NK-92 treated with Interleukin-12 subunit alpha and Interleukin-12 subunit beta, amount 100 ng/mL, for 24 hours (cell line): ENCODE measurements around the gene CHN2.
"Not testable (repeated sequence)": the region's sequence is repeated elsewhere in the genome, so short reads cannot be mapped to it uniquely, and the experiment has no call there.

Experiments
- DNase-seq: peaks from one replicate; lab custom pipeline; 2025; lab: John Stamatoyannopoulos, UW

The CHN2 gene

DNA sequence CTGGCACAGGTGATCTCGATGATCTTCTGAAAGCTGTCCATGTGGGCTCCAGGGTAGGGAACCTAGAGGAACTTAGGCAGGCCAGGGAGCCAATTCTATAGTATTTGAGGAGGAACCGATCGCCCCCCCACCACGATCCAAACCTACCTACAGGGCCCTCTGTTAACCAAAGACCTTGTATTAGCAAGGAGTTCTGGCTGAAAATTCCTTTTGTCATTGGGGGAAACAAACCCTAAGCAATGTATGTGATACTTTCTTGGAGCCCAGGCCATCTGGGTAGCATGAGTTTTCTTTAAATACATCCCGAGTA lies 62.1 kb downstream of the CHN2 start:
- DNase-seq = no peak

DNA sequence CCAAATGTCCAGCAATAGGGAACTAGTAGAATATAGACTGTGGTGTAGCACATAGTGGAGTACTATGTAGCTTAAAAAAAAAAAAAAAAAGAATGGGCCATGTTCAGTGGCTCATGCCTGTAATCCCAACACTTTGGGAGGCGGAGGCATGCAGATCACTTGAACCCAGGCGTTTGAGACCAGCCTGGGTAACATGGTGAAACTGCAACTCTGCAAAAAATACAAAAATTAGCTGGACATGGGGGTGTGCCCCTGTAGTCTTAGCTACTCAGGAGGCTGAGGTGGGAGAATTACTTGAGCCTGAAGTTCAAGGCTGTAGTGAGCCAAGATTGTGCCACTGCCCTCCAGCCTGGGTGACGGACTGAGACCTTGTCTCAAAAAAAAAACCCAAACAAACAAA lies 64.4 kb downstream of the CHN2 start:
- no peak for DNase-seq

DNA sequence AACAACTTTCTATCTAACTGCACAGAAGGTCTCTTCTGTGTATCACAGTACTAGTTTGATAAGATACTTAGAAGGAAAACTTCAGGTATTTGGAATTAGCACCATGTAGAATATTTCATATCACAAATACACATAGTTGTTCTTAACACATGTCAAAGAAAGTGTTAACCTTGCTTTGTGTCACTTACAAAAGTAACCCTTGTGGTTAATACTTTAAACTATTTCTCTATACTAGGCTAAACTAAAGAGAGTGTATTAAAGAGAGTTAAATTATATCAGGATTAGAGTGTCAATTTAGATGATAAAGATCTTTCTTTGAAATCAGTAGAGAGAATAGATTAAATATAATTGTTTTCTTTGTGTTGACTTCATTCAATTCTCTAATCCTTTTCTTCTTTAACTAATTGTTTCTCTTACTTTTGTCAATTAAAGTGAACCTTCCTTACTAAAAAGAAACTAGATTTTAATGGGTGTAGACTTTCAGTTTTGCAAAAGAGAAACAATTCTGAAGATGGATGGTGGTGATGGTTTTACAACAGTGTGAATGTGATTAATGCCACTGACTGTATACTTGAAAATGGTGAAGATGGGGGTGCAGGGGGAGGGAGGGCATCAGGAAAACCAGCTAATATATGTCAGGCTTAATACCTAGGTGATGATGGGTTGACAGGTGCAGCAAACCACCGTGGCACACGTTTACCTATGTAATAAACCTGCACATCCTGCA lies 67.8 kb downstream of the CHN2 start:
- no peak for DNase-seq

DNA sequence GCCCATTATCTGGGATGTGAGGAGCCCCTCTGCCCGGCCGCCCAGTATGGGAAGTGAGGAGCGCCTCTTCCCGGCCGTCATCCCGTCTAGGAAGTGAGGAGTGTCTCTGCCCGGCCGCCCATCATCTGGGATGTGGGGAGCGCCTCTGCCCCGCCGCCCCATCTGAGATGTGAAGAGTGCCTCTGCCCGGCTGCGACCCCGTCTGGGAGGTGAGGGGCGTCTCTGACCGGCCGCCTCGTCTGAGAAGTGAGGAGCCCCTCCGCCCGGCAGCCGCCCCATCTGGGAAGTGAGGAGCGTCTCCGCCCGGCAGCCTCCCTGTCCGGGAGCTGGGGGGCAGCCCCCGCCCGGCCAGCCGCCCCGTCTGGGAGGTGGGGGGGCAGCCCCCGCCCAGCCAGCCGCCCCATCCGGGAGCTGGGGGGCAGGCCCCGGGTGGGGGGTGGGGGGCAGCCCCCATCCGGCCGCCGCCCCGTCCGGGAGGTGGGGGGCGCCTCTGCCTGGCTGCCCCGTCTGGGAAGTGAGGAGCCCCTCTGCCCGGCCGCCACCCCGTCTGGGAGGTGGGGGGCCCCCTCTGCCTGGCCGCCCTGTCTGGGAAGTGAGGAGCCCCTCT lies 69.1 kb downstream of the CHN2 start:
- DNase-seq = not testable (repeated sequence)

DNA sequence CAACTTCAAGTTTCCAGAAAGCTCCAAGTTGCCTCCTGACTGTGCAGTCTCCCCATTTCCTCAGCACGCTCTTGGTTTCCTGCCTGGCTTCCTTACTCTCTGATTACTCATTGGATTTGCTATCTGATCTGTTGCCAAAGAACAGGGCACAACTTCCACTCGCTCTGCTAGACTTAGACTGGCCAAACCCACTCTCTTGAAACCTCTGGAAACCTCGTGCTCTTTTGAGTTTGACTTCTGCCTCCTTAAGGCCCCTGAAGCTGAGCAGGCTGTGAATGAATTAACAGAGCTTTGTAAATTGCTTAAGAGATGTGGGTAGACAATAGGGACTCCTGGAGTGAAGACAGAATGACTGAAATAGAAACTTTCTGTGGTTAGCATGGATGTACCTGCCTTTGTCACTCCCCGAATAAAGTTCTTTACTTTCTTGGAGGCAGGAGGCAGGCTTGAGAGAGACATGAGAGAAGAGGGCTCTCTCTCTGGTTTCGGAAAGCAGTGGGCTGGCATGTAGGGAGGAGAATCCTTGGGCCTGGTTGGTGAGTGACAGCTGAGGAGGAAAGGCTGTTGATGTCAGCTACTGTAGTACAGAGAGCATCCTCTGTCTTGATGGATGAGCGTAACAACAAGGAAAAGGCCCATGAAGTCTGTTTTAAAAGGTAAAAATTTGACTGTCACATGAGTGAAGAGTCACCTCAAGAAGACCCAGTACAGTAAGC lies 70.8 kb downstream of the CHN2 start:
- DNase-seq = no peak

DNA sequence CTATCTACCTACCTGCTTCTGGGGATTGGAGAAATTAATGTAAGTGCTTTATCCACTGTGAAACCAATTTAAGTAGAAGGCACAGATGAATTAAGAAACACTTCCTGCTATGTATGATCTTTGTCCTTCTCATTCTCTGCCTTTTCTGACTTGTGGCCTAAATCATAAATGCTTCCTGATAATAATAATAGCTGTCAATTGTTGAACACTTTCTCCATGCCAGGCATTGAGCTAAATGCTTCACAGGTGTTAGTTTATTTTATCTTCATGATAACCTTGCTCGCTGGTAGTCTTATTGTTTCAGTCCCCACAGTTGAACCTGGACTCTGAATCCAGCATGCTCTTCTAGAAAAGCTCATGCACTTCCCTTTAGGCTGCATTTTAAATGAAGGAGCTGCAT lies 75.4 kb downstream of the CHN2 start:
- no peak for DNase-seq

DNA sequence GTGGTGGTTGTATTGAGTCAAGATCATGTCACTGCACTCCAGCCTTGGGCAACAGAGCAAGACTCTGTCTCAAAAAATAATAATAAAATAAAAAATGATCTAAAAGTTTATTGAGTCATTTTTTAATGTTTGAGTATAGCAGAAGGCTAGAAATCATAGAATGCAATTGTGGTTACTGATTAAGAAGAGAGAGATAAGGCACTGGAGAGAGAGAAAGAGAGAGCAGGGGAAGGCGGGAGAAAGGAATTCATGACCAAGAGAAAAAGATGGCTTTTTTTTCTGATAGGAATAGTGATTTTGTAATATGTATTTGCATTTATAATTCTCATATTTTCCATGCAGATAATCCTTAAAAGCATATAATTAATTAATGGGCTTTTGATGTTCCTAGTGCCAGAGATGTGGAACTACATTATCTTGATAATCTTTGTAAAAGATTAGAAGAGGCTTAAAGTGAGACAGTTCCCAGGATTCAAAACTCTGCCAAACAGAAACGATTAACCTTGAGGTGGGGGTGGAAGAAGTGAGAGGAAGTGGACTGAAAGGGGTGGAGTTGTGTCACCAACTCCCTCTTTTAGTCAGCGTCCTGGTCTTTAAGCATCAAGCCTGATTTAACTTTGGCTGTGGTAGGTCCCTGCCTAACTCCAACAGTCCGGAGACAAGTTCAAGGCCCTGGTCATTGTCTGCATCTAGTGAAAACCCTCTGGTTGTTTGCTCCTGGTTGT lies 76.2 kb downstream of the CHN2 start:
- DNase-seq = no peak

DNA sequence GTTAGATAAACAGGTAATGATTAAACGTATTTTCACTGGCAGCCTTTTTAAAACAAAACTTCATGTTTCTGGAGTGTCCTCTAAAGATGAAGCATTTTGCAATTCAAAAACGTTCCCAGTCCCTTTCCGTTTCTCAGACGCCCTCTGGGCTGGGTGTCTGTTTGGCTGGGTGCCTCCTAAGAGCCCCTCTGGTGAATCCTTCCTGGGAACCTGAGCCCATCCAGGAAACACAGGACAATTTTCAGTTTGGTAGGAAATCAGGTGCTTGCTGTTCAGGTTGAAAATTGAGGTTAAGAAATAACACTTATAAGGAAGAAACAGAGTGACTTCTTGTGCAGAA lies 76.7 kb downstream of the CHN2 start:
- no peak for DNase-seq

DNA sequence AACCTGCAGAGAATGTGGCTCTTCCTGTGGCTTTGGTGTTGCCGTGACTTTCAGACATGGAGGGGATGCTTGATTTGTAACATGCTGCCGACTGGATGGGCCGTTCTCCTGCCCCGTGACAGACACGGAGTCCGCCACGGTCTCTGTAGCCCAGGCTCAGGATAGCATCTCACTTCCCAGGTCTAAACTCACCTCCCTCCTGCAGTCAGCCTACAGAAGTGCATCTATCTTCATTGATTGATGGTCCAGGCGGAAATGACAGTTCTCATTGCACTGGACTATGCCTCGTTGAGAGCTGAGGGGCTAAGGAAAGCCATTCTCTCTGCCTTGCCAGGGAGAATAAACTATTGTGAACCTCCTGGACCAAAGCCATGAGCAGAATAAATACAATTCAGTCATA lies 77.5 kb downstream of the CHN2 start:
- no peak for DNase-seq

DNA sequence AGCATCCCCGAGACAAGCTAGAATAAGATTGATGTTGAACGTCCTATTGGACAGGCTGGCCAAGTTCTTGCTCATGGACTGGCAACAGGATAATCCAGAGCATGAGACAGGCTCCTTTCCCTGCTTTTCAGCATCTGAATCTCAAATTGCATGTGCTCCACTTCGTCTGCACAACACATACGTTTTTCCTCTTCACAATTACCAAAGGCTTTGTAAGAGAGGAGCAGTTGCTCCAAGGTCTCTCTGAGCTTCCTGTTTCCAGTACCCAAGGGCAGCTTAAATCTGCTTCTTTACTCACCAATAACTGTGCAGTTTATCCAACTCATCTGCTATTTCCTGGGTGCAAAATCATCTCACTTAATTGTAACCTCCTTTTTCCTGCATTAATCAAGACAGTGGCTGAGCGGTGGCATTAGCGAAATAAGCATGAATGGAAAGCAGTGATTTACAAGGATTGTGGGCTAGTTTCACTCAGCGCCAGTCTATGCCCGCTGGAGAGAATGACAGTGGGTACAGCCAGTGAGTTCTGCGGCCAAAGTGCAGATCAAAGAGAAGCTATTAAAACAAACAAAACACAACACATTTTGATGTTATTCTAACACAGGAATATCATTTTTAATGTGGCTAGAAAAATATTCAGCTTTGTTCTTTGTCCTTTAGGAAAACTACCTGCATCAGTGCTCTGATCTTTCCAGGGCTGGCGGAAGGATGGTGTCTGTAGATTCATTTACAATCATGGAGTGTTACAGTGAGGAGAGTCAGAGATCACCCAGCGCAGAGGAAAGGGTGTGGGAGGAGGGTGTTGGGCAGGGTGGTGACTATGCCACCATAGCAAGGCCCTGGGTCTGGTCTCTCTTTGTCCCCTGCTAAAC lies 79.8 kb downstream of the CHN2 start:
- DNase-seq = no peak

DNA sequence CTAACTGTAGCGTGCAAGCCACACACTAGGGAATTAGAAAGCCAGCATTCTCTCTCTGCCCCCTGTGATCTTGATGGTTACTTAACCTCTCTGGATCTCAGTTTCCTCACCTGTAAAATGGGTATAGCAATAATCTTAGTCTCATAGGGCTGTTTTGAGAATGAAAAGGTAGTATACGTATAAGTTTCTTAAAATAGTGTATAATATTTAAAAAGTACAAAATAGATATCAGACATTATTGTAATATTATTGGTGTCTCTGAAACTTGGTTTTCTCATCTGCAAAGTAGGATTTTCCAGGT lies 80.4 kb downstream of the CHN2 start:
- DNase-seq = no peak

DNA sequence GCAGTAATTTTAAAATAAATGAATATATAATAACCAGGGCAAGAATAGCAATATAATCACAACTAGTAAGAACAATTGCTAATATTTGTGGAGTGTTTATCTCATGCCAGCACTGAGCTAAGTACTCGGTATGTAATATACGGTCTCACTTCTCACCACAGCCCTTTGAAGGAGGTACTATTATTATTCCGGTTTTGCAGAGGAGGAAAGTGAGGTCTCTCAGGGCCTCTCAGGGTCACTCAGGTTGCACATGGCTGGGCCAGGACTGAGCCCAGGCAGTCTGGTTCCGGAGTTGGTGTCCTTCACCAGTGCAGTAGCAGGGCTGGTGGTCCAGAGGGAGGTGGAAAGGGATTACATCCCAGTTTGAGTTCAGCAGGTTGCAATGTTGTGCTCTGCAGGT lies 80.9 kb downstream of the CHN2 start:
- DNase-seq = no peak

DNA sequence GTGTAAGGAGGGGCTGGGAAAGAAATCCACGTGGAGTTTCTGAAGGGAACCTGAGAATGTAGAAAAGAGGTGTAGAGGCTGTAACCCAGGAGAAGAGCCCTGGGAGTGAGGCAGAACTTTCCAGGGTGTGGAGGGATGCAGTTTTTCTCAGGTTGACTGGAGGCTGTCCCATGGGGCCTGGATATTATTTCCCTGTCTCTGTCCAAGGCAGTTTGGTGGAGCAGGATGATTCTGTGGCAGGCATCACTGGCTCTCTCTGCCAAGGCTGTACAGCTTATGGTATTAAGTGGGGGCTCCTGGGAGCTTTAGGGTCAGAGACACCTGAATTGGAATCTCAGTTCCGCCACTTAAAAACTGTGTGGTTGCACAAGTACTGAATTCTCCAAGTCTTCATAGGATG lies 81.6 kb downstream of the CHN2 start:
- no peak for DNase-seq

DNA sequence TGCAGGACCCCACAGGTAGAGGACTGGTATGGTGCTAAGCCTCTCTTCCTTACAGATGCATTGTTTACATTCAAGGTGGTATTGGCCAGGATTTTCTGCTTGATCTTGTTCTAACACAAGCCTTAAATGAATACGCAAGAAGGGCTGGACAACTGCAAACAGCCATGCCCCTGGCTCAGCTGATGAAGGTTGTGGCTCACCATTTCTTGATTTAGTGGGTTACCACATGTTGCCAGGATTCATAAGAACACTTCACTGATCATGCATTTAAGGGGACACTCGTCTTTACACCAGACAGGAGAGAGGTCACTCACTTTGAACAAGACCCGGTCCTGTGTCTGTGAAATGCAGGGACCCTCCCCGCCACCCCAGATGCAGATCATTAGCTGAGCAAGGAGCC lies 82.2 kb downstream of the CHN2 start:
- no peak for DNase-seq

DNA sequence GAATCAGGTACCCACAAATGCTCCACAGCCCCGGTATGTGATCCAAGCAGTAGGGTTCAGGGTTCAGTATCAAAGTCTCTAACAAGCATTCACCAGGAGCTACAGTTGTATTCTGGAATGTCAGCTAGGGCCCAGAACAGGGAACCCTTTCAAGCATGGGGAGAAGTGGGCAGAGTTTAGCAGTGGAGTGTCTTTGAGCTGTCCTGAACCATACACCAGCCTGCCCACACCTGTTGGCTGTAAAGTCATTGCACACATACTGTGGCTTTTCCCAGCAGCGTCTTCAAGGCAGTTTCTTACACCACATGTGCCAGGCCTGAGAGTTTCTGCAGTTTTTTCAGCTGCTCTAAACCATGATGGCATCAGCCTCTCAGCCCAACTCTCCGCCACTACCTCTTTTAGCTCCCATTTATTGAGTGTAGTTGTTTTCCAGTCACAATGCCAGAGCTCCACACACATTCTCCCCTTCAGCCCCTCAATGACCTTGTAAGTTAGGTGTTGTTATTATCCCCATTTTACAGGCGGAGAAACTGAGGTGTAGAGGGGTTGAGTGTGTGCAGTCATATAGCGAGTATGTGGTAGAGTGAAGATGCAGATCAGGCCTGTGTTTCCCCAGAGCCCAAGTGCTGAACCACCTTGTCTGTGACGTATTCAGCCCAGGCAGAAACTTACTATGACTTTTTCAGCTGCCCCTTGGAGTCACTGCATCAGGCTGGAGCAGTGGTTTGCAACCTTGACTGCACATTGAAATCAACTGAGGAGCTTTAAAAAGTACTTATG lies 83.1 kb downstream of the CHN2 start:
- DNase-seq = no peak

DNA sequence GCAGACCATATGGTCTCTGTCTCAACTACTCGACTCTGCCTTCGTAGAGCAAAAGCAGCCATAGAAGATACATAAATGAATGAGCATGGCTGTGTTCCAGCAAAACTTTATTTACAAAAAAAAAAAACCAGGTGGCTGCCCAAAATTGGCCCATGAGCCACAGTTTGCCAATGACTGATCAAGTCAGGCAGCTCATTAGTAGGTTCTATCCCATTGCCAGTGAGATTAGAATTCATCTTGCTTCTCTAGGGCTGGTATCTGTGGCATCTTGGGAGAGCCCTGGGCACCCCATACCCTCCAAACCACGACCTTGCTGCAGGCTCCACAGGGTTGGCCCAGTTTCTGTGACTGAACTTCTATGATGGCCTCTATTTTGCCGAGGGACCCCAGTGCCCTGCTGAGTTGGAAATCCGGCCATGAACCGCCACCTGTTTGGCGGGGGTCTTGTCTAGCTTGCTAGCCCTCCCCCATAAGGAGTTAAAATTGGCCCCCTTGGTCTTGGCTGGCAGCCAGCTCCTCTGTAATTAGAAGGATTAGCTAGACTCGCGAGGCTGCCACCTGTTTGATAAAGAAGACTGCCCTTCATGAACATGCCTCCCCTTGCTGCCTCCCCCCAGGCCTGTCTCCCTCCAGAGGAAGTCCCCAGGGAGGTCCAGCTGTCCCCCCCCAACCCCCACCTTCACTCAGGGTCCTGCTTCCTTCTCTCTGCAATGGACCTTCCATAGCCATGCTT lies 83.9 kb downstream of the CHN2 start:
- DNase-seq = no peak

DNA sequence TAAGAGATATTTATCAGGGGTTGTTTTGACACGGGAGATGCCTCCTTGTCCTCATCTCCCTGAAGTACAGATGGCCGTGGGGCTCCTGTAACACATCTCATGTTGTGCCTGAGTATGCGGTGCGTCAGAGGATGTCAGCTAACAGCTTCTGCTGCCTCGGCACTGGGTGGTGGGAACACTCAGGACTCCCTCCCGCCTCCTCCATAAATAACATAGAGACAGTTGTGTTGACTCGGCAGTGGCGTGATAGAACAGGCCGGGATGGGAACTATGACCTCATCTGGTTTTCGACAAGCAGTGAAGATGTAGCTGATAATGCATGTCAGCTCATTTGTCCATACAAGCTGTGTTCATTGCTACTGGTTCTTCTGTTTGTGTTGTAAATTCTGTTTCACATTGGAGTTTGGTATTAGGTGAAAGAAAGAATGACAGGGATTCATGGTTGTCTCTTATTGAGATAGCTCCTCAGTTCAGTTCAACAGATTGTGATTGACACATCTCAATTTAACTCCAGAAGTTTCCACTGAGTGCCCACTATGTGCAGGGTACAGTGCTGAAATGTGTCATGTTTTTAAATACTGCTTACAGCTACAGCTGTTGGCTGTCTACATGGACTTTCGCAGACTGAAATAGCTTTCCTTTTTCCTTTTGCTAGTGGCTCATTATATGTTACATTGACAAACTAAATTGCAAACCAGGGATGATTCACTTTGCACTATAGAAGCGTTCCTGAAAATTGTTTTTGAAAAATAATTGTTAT lies 87.4 kb downstream of the CHN2 start:
- no peak for DNase-seq

DNA sequence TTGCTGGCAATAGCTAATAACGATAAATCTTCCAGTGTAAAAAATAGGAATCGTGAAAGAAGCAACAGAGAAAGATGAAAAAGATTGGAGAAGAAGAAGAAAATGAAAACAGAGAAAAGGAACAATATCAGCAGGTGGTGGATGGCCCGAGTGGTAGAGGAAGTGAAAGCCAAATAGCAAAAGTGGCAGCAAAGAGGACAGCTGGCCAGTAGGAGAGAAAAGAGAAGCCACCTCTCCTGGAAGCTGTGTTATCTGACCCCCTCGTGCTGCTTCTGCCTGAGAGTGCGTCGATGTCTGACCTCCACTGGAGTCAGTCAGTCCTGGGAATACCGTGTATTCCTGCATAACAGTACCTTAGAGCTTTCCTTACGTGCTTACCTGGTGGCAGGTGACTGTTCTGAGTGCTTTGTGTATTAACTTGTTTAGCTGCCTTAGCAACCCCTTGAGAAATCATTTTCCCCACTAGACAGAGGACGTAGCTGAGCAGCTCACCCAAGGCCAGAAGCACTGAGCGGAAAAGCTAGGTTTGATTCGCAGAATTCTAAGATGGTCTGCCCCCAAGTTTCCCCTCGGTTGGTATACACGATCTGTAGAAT lies 88.3 kb downstream of the CHN2 start:
- no peak for DNase-seq

DNA sequence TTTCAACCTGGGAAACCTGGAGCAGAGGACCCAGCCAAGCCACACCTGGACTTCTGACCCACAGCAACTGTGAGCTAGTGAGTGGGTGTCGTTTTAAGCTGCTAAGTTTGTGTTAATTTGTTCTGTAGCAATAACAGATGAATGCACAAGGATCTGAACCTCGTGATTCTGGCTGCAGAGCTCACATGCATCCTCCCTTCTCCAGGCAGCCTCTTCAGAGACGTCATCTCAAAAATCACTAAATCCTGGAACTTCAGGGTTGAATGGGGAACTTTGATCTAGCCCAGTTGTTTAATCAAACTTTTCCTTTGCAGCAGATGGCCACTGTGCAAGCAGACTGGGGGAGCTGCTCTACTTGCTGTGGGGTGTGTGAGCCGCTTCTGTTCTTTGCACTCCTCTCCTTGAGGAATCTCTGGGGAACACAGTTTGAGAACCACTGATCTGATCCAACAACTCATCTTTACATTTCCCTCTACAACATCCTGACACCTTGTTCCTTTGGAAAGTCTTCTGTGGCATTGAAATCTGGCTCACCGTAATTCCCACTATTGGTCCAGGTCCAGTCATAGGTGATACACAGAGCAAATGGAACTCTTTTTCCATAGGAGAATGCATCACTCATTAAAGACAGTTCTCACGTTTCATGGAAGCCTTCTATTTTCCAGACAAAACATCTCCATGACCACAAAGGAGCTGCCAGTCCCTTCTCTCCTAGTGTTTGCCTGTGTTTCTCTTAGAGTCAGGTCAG lies 90.3 kb downstream of the CHN2 start:
- DNase-seq = no peak
